Smooth muscle cell (in vitro differentiated cells): Measurements from ENCODE around the gene CHRNA9. TPM values are rescaled to one million over a fixed set of nuclear protein-coding genes. Genes with fewer than 3 reads are reported as not detected.

Experiments
- DNase-seq: peaks from one replicate; lab custom pipeline; 2025; ENCODE audit not compliant: unreplicated experiment; lab: John Stamatoyannopoulos, UW
- H2AFZ ChIP-seq: fragments of 200-600 bp; sonication (generic); 2 replicates; pipeline ENCODE4 v1.6.0; 2016; ENCODE audit warnings: antibody characterized with exemption, low read depth, mild to moderate bottlenecking
- H3F3A ChIP-seq: fragments of 200-600 bp; sonication (generic); 2 replicates; pipeline ENCODE4 v1.6.0; 2017; ENCODE audit warnings: antibody characterized with exemption, low read depth
- H3K27ac ChIP-seq: fragments of 200-600 bp; sonication (generic); 2 replicates; pipeline ENCODE4 v1.5.1; 2016; ENCODE audit warnings: low read depth, mild to moderate bottlenecking
- H3K27me3 ChIP-seq: fragments of 200-600 bp; sonication (generic); 2 replicates; pipeline ENCODE4 v1.6.1; 2016; ENCODE audit warnings: low read depth, mild to moderate bottlenecking
- H3K36me3 ChIP-seq: fragments of 200-600 bp; sonication (generic); 2 replicates; pipeline ENCODE4 v1.5.1; 2016; ENCODE audit warnings: low read depth
- H3K4me1 ChIP-seq: fragments of 200-600 bp; sonication (generic); 2 replicates; pipeline ENCODE4 v1.5.1; 2016; ENCODE audit warnings: low read depth
- H3K4me2 ChIP-seq: fragments of 200-600 bp; sonication (generic); 2 replicates; pipeline ENCODE4 v1.6.0; 2016; ENCODE audit warnings: mild to moderate bottlenecking
- H3K4me3 ChIP-seq: fragments of 200-600 bp; sonication (generic); 2 replicates; pipeline ENCODE4 v1.5.1; 2016; ENCODE audit warnings: mild to moderate bottlenecking
- H3K79me2 ChIP-seq: fragments of 200-600 bp; sonication (generic); 2 replicates; pipeline ENCODE4 v1.6.0; 2016; ENCODE audit warnings: low read depth, mild to moderate bottlenecking
- H3K9ac ChIP-seq: fragments of 200-600 bp; sonication (generic); 2 replicates; pipeline ENCODE4 v1.6.0; 2016; ENCODE audit warnings: low read depth
- H3K9me3 ChIP-seq: fragments of 200-600 bp; sonication (generic); replicated peaks from 2 replicates; pipeline ENCODE4 v1.5.1; 2016; ENCODE audit warnings: low read depth
- H4K20me1 ChIP-seq: fragments of 200-600 bp; sonication (generic); 2 replicates; pipeline ENCODE4 v1.6.0; 2016; ENCODE audit warnings: low read depth
- WGBS: methylation state at CpG from one replicate; pipeline ENCODE4 v1.1.7; 2016; ENCODE audit warnings: low lambda C conversion rate; 5-methylcytosine and 5-hydroxymethylcytosine counted together
- polyA plus RNA-seq: library from polyadenylated mRNA; unstranded; fragments of >200 nt; fragmentation: Nextera tagmentation; extraction: Ambion mirVana; gene quantifications from 2 replicates; pipeline ENCODE4 v1.2.1, GENCODE V29; 2016
- total RNA-seq: library from RNA; depleted of rRNA; stranded (reverse); fragments of >200 nt; gene quantifications from 2 replicates; pipeline ENCODE4 v1.2.3, GENCODE V29; 2014
- TF ChIP-seq, protein P1 (sequence below): fragments of 200-600 bp; sonication (generic); IDR thresholded peaks from 2 replicates; pipeline ENCODE4 v1.5.1; 2017; ENCODE audit warnings: borderline replicate concordance, mild to moderate bottlenecking, antibody characterized with exemption; ENCODE audit not compliant: insufficient read depth, poor library complexity, severe bottlenecking

The CHRNA9 gene
- total and polyA plus RNA-seq, 2 experiments from 2014 or later: 2.4 to 15.8 TPM

DNA sequence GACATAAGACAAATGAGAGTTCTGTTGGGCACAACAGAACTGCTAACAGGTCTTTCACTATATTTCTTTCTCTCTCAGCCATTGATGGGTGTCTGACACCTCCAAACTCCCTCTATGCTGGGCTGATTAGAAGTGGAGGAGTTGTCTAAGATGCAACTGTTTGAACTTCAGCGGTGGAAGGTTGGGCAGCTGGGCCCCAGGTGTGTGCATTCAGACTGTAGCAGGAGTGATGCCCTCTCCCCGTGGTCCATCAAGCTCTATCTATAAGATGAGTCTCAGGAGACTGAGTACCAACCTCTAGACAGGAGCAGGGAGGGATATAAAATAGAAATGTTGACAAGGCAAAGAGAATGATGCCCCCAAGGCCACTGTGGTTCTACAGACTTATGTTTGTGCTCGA is 28.2 kb upstream of the CHRNA9 start:
- WGBS: 84% methylated on average over 3 of the region's 3 CpGs
- H3K27me3 ChIP-seq: no peaks in the 10 kb centered on the region
- no peak for DNase-seq
- no peaks in the 10 kb centered on the region for H4K20me1 ChIP-seq
- H3K79me2 ChIP-seq: no peaks in the 10 kb centered on the region
- H3K9ac ChIP-seq: no peak overlapping the region
- no peak overlapping the region for H2AFZ ChIP-seq
- H3K36me3 ChIP-seq: no peaks in the 10 kb centered on the region
- H3K27ac ChIP-seq: no peak overlapping the region
- H3K9me3 ChIP-seq: no peaks in the 10 kb centered on the region
- peaks cover 7% of the 10 kb centered on the region for H3K4me1 ChIP-seq
- TF ChIP-seq, protein P1, sequence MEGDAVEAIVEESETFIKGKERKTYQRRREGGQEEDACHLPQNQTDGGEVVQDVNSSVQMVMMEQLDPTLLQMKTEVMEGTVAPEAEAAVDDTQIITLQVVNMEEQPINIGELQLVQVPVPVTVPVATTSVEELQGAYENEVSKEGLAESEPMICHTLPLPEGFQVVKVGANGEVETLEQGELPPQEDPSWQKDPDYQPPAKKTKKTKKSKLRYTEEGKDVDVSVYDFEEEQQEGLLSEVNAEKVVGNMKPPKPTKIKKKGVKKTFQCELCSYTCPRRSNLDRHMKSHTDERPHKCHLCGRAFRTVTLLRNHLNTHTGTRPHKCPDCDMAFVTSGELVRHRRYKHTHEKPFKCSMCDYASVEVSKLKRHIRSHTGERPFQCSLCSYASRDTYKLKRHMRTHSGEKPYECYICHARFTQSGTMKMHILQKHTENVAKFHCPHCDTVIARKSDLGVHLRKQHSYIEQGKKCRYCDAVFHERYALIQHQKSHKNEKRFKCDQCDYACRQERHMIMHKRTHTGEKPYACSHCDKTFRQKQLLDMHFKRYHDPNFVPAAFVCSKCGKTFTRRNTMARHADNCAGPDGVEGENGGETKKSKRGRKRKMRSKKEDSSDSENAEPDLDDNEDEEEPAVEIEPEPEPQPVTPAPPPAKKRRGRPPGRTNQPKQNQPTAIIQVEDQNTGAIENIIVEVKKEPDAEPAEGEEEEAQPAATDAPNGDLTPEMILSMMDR: no peak
- H3F3A ChIP-seq: no peaks in the 10 kb centered on the region
- no peak overlapping the region for H3K4me2 ChIP-seq
- no peak overlapping the region for H3K4me3 ChIP-seq

DNA sequence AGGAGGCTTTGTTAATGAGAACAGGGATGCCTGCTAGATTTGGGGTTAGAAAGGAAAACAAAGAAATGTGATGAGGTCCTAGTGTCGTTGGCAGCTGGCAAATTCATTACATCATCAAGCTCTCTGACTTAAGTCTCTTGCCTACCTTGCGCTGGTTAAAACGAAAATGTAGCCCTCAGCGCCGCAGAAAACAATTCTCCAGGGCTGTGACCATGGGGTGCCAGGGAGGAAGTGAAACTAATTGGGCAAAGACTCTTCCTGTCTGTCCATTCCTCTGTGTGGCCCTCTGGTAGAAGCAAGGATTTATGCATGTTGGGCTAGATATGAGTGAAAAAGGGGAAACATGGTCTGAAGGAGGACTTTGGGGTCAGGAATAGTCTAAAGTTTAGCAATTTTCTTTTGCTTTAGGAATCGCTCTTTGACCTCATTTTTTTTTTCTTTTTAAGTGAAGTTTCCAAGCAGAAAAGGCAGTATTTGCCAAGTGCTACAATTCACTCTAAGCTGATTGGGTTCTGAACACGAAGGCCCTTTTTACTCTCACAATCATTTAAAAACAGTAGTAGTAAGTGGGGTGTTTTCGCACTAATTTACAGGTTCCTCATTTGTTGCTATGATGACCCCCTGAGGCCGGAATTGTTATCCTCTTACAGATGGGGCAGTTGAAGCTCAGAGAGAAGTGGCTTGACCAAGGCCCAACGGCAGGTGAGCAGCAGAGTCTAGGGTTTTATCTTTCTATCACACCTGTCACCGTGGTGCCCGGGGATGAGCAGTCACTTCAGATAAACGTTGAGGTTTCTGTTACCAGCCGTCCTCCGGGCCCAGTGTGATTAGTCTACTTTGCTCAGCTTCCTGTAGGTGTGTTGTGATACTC is 27.3 kb upstream of the CHRNA9 start:
- no peak overlapping the region for H3K27ac ChIP-seq
- no peak overlapping the region for H3K9ac ChIP-seq
- no peaks in the 10 kb centered on the region for H3K9me3 ChIP-seq
- TF ChIP-seq, protein P1: no peak
- 73% methylated on average over 15 of the region's 15 CpGs for WGBS
- no peaks in the 10 kb centered on the region for H3K79me2 ChIP-seq
- no peaks in the 10 kb centered on the region for H4K20me1 ChIP-seq
- peaks cover 7% of the 10 kb centered on the region for H3K4me1 ChIP-seq
- no peaks in the 10 kb centered on the region for H3K27me3 ChIP-seq
- no peak overlapping the region for H2AFZ ChIP-seq
- H3K4me3 ChIP-seq: no peak overlapping the region
- H3F3A ChIP-seq: no peaks in the 10 kb centered on the region
- no peaks in the 10 kb centered on the region for H3K36me3 ChIP-seq
- no peak for DNase-seq
- H3K4me2 ChIP-seq: no peak overlapping the region

DNA sequence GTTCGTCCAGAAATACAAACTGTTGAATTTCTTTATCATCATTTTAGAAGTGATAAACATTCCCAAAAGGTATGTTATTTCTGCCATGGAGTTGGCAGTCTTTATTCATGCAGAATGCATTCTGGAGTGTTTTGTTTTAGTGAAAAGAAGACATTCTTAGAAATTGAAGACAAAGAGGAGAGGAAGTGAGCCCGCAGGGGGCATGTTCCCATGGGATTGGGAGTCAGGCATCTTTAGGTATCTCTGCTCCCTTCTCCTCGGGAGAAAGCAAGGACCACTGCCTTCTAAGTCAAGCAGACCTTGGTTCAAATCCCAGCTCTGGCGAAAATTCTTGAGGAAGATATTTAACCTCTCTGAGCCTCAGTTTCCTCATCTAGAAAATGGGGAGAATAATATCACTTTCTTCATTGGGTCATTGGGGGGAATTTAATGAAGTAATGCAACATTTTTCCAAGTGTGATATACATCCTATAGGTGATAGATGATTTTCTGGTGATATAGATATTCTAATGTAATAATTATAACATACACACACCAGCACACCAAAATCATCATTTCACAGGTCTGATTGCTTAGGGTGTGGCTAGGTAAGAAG is 26.5 kb upstream of the CHRNA9 start:
- Histone ChIP-seq H3K4me3 (no peak overlapping the region), H3K9me3 (no peaks in the 10 kb centered on the region), H3K27me3 (no peaks in the 10 kb centered on the region), H4K20me1 (no peaks in the 10 kb centered on the region), H3K4me2 (no peak overlapping the region), H3K36me3 (no peaks in the 10 kb centered on the region), H2AFZ (no peak overlapping the region), H3K4me1 (peaks cover 7% of the 10 kb centered on the region), H3F3A (no peaks in the 10 kb centered on the region), H3K9ac (no peak overlapping the region), H3K79me2 (no peaks in the 10 kb centered on the region), H3K27ac (no peak overlapping the region)
- TF ChIP-seq, protein P1: no peak
- DNase-seq: no peak
- WGBS: 77% methylated on average over 4 of the region's 4 CpGs
